MCF 10A (cell line): ENCODE results near the gene NOTCH2. TPM values are rescaled to one million over a fixed set of nuclear protein-coding genes. Genes with fewer than 3 reads are reported as not detected.

ENCODE experiments used
- BruUV-seq: library from RNA; stranded (reverse); fragments of 400-500 nt; replicated peaks from 2 replicates; lab custom pipeline; 2021; lab: Mats Ljungman, UMichigan
- CTCF ChIA-PET: fragments of 300-600 bp; sonication (Branson Sonifier 250); formaldehyde crosslinking; extraction: SDS; loops from one replicate; lab custom pipeline; 2021; ENCODE audit warnings: antibody characterized with exemption, inconsistent platforms; lab: Yijun Ruan, JAX
- POLR2A ChIA-PET: fragments of 300-600, 350-650 bp; sonication (Branson Sonifier 250); formaldehyde crosslinking; extraction: SDS; loops from one replicate; lab custom pipeline; 2020; ENCODE audit warnings: antibody characterized with exemption, inconsistent platforms; lab: Yijun Ruan, JAX
- DNase-seq: peaks from one replicate; pipeline ENCODE4 v3.0.0-alpha.2; 2018; ENCODE audit not compliant: unreplicated experiment
- H3K27ac Mint-ChIP-seq: one replicate; pipeline ENCODE4 v1.8.0; 2022; ENCODE audit warnings: mild to moderate bottlenecking, low read depth, mixed read lengths; ENCODE audit not compliant: unreplicated experiment
- H3K27me3 Mint-ChIP-seq: one replicate; pipeline ENCODE4 v1.8.0; 2022; ENCODE audit warnings: mixed read lengths; ENCODE audit not compliant: insufficient read depth, unreplicated experiment
- H3K36me3 Mint-ChIP-seq: one replicate; pipeline ENCODE4 v1.8.0; 2022; ENCODE audit warnings: mild to moderate bottlenecking, moderate library complexity, mixed read lengths; ENCODE audit not compliant: insufficient read depth, unreplicated experiment
- H3K4me1 Mint-ChIP-seq: one replicate; pipeline ENCODE4 v1.8.0; 2022; ENCODE audit warnings: mixed read lengths; ENCODE audit not compliant: insufficient read depth, unreplicated experiment
- H3K4me3 Mint-ChIP-seq: one replicate; pipeline ENCODE4 v1.8.0; 2022; ENCODE audit warnings: mild to moderate bottlenecking, moderate library complexity, mixed read lengths; ENCODE audit not compliant: unreplicated experiment
- H3K9me3 Mint-ChIP-seq: one replicate; pipeline ENCODE4 v1.8.0; 2022; ENCODE audit warnings: mixed read lengths; ENCODE audit not compliant: unreplicated experiment
- intact Hi-C: fragments of 100-400 bp; cut with micrococcal nuclease; formaldehyde crosslinking; loops from 2 replicates; pipeline ENCODE4 v1.14.1; 2022
- total RNA-seq: library from RNA; stranded (reverse); gene quantifications from 2 replicates; pipeline ENCODE4 v1.2.3, GENCODE V29; 2022
- TF ChIP-seq, protein P1 (sequence below): fragments of 200-600 bp; IDR thresholded peaks from one replicate; pipeline ENCODE4 v1.8.0; 2022; ENCODE audit warnings: antibody characterized with exemption, mild to moderate bottlenecking; ENCODE audit not compliant: unreplicated experiment

The NOTCH2 gene
- total RNA-seq, 1 experiment from 2014 or later: 128 TPM

DNA sequence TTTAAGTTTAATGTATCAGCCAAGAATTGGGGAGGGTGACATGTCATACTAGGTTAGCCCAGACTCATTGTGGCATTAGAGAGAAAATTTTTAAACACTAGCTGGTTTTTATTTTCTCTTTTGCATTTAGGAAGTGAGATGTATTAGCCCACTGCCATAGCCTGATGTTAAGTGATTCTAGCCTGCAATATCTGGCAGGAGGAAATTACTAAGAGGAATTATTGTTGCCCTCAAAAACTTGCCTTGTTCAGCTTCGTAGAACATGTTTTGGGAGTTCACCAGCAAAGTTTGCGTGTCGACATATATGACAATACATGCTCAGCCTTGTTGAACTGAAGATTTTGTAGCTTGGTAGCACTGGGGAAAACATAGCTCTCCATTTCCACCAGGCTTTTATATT, 185.6 kb downstream of the NOTCH2 start:
- Mint-ChIP-seq H3K4me1 (no peaks in the 10 kb centered on the region), H3K4me3 (no peak overlapping the region), H3K27me3 (peaks cover 27% of the 10 kb centered on the region), H3K9me3 (no peaks in the 10 kb centered on the region), H3K27ac (no peak overlapping the region), H3K36me3 (no peaks in the 10 kb centered on the region)
- no TSS peak for BruUV-seq
- no peak for DNase-seq
- intact Hi-C loops: no loop called here
- CTCF ChIA-PET: interaction anchor here (0.6 to 5.1 kb wide), 5 partner anchors 10 to 346 kb away, joined by 3 to 47 read pairs (median 3); no protein-coding TSS in a partner anchor
- POLR2A ChIA-PET: interaction anchor here (1.2 kb wide), 1 partner anchor 10 kb away, joined by 3 read pairs; no protein-coding TSS in a partner anchor
- TF ChIP-seq, protein P1, sequence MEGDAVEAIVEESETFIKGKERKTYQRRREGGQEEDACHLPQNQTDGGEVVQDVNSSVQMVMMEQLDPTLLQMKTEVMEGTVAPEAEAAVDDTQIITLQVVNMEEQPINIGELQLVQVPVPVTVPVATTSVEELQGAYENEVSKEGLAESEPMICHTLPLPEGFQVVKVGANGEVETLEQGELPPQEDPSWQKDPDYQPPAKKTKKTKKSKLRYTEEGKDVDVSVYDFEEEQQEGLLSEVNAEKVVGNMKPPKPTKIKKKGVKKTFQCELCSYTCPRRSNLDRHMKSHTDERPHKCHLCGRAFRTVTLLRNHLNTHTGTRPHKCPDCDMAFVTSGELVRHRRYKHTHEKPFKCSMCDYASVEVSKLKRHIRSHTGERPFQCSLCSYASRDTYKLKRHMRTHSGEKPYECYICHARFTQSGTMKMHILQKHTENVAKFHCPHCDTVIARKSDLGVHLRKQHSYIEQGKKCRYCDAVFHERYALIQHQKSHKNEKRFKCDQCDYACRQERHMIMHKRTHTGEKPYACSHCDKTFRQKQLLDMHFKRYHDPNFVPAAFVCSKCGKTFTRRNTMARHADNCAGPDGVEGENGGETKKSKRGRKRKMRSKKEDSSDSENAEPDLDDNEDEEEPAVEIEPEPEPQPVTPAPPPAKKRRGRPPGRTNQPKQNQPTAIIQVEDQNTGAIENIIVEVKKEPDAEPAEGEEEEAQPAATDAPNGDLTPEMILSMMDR: no peak

DNA sequence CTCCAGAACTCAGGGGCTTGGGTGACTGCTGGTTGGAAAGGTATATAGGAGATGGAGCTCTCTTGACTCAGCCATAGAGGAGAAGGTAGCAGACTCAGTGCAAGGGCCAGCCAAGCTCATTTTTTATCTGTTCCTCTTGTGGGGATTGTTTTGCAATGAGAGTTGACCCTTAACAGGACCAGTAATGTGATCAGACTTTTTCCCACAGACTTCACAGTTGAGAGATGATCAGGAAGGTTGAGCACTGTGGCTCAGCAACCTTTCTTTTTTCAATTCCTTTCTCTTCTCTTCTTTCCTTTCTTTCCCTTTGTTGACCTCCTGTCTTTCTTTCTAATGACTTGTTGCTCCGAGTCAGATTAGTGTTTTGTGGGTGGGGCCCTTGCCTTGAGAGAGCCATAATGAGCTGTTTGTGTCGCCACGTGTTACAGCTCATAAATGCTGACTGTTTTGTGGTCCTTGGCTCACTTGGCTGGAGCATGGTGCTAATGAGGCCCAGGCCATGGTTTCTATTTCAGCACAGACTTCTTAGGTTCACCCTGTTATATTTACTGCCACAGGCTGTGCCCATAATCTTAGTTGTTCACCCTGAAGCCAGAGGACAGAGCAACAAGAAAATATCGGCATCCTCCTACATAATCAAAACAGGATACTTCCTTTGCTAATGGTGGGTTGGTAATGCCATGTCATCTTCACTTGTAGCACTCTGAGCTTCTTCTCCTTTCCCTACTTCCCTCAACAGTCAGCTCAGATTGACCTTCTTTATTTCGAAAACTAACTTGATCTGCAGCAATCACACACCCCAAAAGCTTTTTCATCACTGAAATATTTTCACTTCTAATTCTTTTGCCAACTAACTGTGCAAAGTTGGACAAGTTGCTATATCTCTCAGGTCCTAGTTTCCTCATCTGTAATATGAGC, 187.1 kb downstream of the NOTCH2 start:
- TF ChIP-seq, protein P1: no peak
- no peaks in the 10 kb centered on the region for H3K4me1 Mint-ChIP-seq
- peaks cover 27% of the 10 kb centered on the region for H3K27me3 Mint-ChIP-seq
- H3K9me3 Mint-ChIP-seq: no peaks in the 10 kb centered on the region
- no TSS peak for BruUV-seq
- ChIA-PET POLR2A (interaction anchor here (0.7 kb wide), 1 partner anchor 59 kb away, joined by 4 read pairs; no protein-coding TSS in a partner anchor), CTCF (interaction anchor here (5.1 kb wide), 1 partner anchor 12 kb away, joined by 47 read pairs; no protein-coding TSS in a partner anchor)
- no peak overlapping the region for H3K4me3 Mint-ChIP-seq
- H3K27ac Mint-ChIP-seq: no peak overlapping the region
- no peak for DNase-seq
- H3K36me3 Mint-ChIP-seq: no peaks in the 10 kb centered on the region
- intact Hi-C loops: no loop called here

DNA sequence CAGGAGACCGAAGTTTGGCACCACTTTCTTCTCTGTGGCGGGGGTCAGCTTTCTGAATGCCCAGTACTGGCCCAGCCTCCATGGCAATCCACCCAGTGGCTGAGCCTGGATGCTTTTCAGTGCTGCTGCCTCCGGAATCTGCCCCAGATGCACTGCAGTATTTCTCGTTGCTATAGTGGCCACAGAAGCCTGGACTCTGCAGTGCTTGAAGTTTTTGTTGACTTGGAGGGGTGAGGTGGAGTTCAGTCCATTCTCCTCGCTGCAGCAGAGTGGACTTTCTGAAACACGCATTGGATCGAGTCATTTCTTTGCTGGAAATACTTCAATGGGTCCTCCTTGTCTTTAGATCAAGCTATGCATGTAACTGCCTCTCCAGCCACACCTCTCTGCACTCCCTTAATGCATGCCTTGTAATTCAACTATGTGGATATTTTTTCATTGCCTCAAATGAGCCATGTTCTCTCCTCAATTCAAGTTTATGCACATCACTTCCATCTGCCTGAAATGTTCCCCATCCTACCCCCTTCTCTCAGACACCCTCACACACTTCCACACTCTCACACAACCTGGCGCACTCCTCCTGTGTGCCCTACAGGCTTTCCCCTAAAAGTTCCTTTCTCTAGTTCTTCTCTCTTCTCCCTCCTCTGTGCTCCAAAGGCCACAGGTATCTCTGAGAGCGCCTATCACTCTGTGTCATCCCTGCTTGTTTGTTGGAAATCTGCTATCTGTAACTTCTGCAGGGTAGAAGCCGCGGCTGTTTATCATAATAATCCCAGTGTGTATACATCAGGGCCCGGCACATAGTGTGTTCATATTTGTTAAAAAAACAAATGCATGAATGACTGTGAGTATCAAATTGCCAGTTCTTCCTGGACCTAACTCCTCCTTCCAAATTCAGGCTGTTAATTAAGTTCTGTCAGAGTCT, 189.7 kb downstream of the NOTCH2 start:
- no peak for DNase-seq
- ChIA-PET POLR2A (no interaction called here), CTCF (no interaction called here)
- TF ChIP-seq, protein P1: no peak
- Mint-ChIP-seq H3K4me3 (no peak overlapping the region), H3K36me3 (no peaks in the 10 kb centered on the region), H3K27ac (no peak overlapping the region), H3K4me1 (no peaks in the 10 kb centered on the region), H3K9me3 (no peaks in the 10 kb centered on the region), H3K27me3 (peaks cover 20% of the 10 kb centered on the region)
- BruUV-seq: no TSS peak
- intact Hi-C loops: no loop called here

DNA sequence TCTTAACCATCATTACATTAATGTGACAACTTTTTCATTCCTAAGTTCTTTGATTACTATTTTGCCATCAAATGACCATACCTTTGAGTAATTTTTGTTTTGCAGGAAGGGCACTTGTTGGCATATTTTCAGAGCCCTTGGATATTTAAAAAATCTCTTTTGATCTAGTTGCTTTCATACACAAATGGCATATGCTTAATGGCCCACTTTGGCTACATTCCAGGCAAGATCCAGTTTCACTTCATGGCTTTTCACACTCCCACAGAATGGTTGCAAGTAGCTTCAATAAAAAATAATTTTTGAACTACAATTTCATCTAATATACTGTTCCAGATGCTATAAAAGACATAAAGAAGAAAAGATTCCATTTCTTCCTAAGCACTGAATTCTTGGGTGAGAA, 191.3 kb downstream of the NOTCH2 start:
- TF ChIP-seq, protein P1: no peak
- BruUV-seq: no TSS peak
- intact Hi-C loops: no loop called here
- POLR2A ChIA-PET: no interaction called here
- Mint-ChIP-seq H3K4me3 (no peak overlapping the region), H3K27ac (no peak overlapping the region), H3K27me3 (peaks cover 20% of the 10 kb centered on the region), H3K9me3 (no peaks in the 10 kb centered on the region), H3K36me3 (no peaks in the 10 kb centered on the region), H3K4me1 (no peaks in the 10 kb centered on the region)
- CTCF ChIA-PET: interaction anchor here (0.7 kb wide), 1 partner anchor 8 kb away, joined by 3 read pairs; no protein-coding TSS in a partner anchor
- DNase-seq: no peak
